Mesothelial cell of epicardium (in vitro differentiated cells): ENCODE results near the gene HDDC3. TPM values are rescaled to one million over a fixed set of nuclear protein-coding genes. Genes with fewer than 3 reads are reported as not detected.

ENCODE experiments used
- DNase-seq, 2 experiments: peaks; one replicate each; pipeline ENCODE4 v3.0.0; 2021; ENCODE audit warnings: low spot score in 2 of 2; ENCODE audit not compliant: unreplicated experiment in 2 of 2
- H3K27ac Mint-ChIP-seq: 2 replicates; pipeline ENCODE4 v1.8.0; 2021; ENCODE audit warnings: mixed read lengths
- H3K27me3 Mint-ChIP-seq: 2 replicates; pipeline ENCODE4 v1.8.0; 2021; ENCODE audit warnings: low read depth, mixed read lengths
- H3K36me3 Mint-ChIP-seq: 2 replicates; pipeline ENCODE4 v1.8.0; 2021; ENCODE audit warnings: mixed read lengths
- H3K4me1 Mint-ChIP-seq: 2 replicates; pipeline ENCODE4 v1.8.0; 2021; ENCODE audit warnings: mixed read lengths
- H3K4me3 Mint-ChIP-seq: 2 replicates; pipeline ENCODE4 v1.8.0; 2021; ENCODE audit warnings: mild to moderate bottlenecking, moderate library complexity, mixed read lengths
- H3K9me3 Mint-ChIP-seq: 2 replicates; pipeline ENCODE4 v1.8.0; 2021; ENCODE audit warnings: mixed read lengths
- CTCF ChIP-seq: fragments of 200-600 bp; sonication (generic); IDR thresholded peaks from one replicate; pipeline ENCODE4 v1.5.0; 2021; ENCODE audit warnings: antibody characterized with exemption; ENCODE audit not compliant: unreplicated experiment
- total RNA-seq: library from RNA; stranded (reverse); gene quantifications from 3 replicates; pipeline ENCODE4 v1.2.1, GENCODE V29; 2021

The HDDC3 gene
- total RNA-seq, 1 donor from 2014 or later, result 11.9 TPM

- TF ChIP-seq CTCF, result peak; percentile 94
- H3K27me3 Mint-ChIP-seq, result no peaks in the 10 kb centered on the region
- H3K9me3 Mint-ChIP-seq, result no peaks in the 10 kb centered on the region
- peak overlapping the region; percentile 53 for H3K27ac Mint-ChIP-seq
- peak overlapping the region; percentile 76 for H3K4me3 Mint-ChIP-seq
- H3K36me3 Mint-ChIP-seq, result peaks cover 15% of the 10 kb centered on the region
- peak; percentile 81 to 84 for DNase-seq
- H3K4me1 Mint-ChIP-seq, result peaks cover 16% of the 10 kb centered on the region
These were observed 24.1 kb upstream of the HDDC3 start for GRCh38 chr15:90956274-90957030.

GRCh38 chr15:90955624-90956273, 23.4 kb upstream of the HDDC3 start:
- Mint-ChIP-seq H3K27me3 (no peaks in the 10 kb centered on the region), H3K36me3 (peaks cover 13% of the 10 kb centered on the region), H3K9me3 (no peaks in the 10 kb centered on the region), H3K4me3 (peak overlapping the region; percentile 76), H3K4me1 (peaks cover 16% of the 10 kb centered on the region), H3K27ac (peak overlapping the region; percentile 53)
- no peak for DNase-seq
- TF ChIP-seq CTCF, result no peak

- Mint-ChIP-seq H3K27me3 (no peaks in the 10 kb centered on the region), H3K4me3 (peak within 1 kb of the TSS; percentile 76), H3K36me3 (peaks cover 13% of the 10 kb centered on the region), H3K4me1 (peaks cover 16% of the 10 kb centered on the region), H3K9me3 (no peaks in the 10 kb centered on the region), H3K27ac (peak within 1 kb of the TSS; percentile 89)
- peak; percentile 77 to 88 for DNase-seq
- TF ChIP-seq CTCF, result no peak
These were observed 22.6 kb upstream of the HDDC3 start, which contains the start of gene RCCD1 for GRCh38 chr15:90954712-90955623. Gene RCCD1, plus strand, starts transcription at chr15:90954884. Its CDS starts 1,851 bp downstream, at chr15:90956735.

GRCh38 chr15:90953947-90954711, 21.8 kb upstream of the HDDC3 start:
- no peaks in the 10 kb centered on the region for H3K27me3 Mint-ChIP-seq
- H3K27ac Mint-ChIP-seq, result peak overlapping the region; percentile 89
- no peak for TF ChIP-seq CTCF
- peak overlapping the region; percentile 76 for H3K4me3 Mint-ChIP-seq
- no peaks in the 10 kb centered on the region for H3K9me3 Mint-ChIP-seq
- H3K4me1 Mint-ChIP-seq, result peaks cover 16% of the 10 kb centered on the region
- peaks cover 13% of the 10 kb centered on the region for H3K36me3 Mint-ChIP-seq
- no peak for DNase-seq
